Liver (tissue), 10 donors: ENCODE measurements around the gene SIRPB1. TPM values are rescaled to one million over a fixed set of nuclear protein-coding genes. Genes with fewer than 3 reads are reported as not detected.
"Not testable (repeated sequence)": the region's sequence is repeated elsewhere in the genome, so short reads cannot be mapped to it uniquely, and the experiment has no call there.

Experiments used
- DNase-seq: peaks from one replicate; pipeline ENCODE4 v3.0.0-alpha.2; 2017; ENCODE audit warnings: low spot score
- H3K27ac ChIP-seq, 2 donors: one replicate each; pipeline ENCODE4 v1.7.0; 2013; ENCODE audit warnings: inconsistent platforms in 2 of 2, low read length in 2 of 2, control low read depth in 1 of 2, low read depth in 1 of 2, mild to moderate bottlenecking in 1 of 2
- H3K27me3 ChIP-seq, 4 donors: one replicate each; pipeline versions ENCODE4 v1.6.1 to v1.7.0; 2013; ENCODE audit warnings: low read length in 3 of 4, inconsistent platforms in 1 of 4, mild to moderate bottlenecking in 1 of 4, moderate library complexity in 1 of 4; ENCODE audit not compliant: control insufficient read depth in 4 of 4, insufficient read depth in 4 of 4
- H3K36me3 ChIP-seq, 4 donors: one replicate each; pipeline versions ENCODE4 v1.6.1 to v1.7.0; 2013; ENCODE audit warnings: low read length in 3 of 4, mild to moderate bottlenecking in 3 of 4, low read depth in 1 of 4, moderate library complexity in 1 of 4; ENCODE audit not compliant: control insufficient read depth in 4 of 4, insufficient read depth in 3 of 4
- H3K4me1 ChIP-seq, 4 donors: one replicate each; pipeline versions ENCODE4 v1.6.1 to v1.7.0; 2013; ENCODE audit warnings: low read length in 3 of 4, mild to moderate bottlenecking in 3 of 4, moderate library complexity in 1 of 4; ENCODE audit not compliant: control insufficient read depth in 4 of 4, insufficient read depth in 4 of 4
- H3K4me3 ChIP-seq, 3 donors: one replicate each; pipeline versions ENCODE4 v1.6.1 to v1.7.0; 2013; ENCODE audit warnings: low read length in 3 of 3, control low read depth in 1 of 3, low read depth in 1 of 3, mild to moderate bottlenecking in 1 of 3
- H3K9ac ChIP-seq, 2 donors: one replicate each; pipeline ENCODE4 v1.7.0; 2013; ENCODE audit warnings: low read length in 2 of 2, mild to moderate bottlenecking in 2 of 2, moderate library complexity in 2 of 2, control low read depth in 1 of 2, low read depth in 1 of 2
- H3K9me3 ChIP-seq, 4 donors: one replicate each; pipeline versions ENCODE4 v1.6.1 to v1.7.0; 2013; ENCODE audit warnings: low read length in 3 of 4; ENCODE audit not compliant: control insufficient read depth in 4 of 4
- ATF3 ChIP-seq: IDR thresholded peaks from 2 replicates; pipeline ENCODE4 v1.6.1; 2016; ENCODE audit warnings: antibody characterized with exemption
- GABPA ChIP-seq, 2 donors: IDR thresholded peaks in 1 of 2; conservative IDR thresholded peaks in 1 of 2; 2 replicates each; pipeline ENCODE4 v1.6.1; 2016; ENCODE audit warnings: antibody characterized with exemption in 2 of 2, mild to moderate bottlenecking in 1 of 2, moderate library complexity in 1 of 2
- MAX ChIP-seq: IDR thresholded peaks from 2 replicates; pipeline ENCODE4 v1.6.1; 2016; ENCODE audit warnings: antibody characterized with exemption
- RAD21 ChIP-seq, 2 donors: IDR thresholded peaks; 2 replicates each; pipeline ENCODE4 v1.6.1; 2016; ENCODE audit warnings: antibody characterized with exemption in 2 of 2, mild to moderate bottlenecking in 2 of 2
- WGBS: extraction: QIAGEN DNeasy Blood & Tissue Kit; methylation state at CpG from one replicate; pipeline ENCODE4 v1.1.7; 2013; 5-methylcytosine and 5-hydroxymethylcytosine counted together
- polyA plus RNA-seq, 2 donors: library from polyadenylated mRNA; stranded (reverse) in 1 of 2; unstranded in 1 of 2; fragments of 200-250 nt in 1 of 2; fragments of >200 nt in 1 of 2; fragmentation: Nextera tagmentation in 1 of 2; extraction: Ambion mirVana in 1 of 2; gene quantifications; one replicate each; pipeline versions ENCODE4 v1.2.1 to v1.2.3, GENCODE V29; 2013 to 2015
- small RNA-seq: library from RNA; depleted of rRNA; stranded (forward); fragments of <200 nt; gene quantifications from one replicate; pipeline ENCODE3, GENCODE V24; 2014
- total RNA-seq, 2 donors: library from RNA; depleted of rRNA; stranded (reverse); fragments of >200 nt; gene quantifications; one replicate each; pipeline ENCODE4 v1.2.3, GENCODE V29; 2014
- donor health status: healthy.
- donor health status: healthy.
- donor health status: healthy.
- donor health status: healthy.
- donor health status: healthy.

The SIRPB1 gene
- total and polyA plus RNA-seq, 4 donors, result 0.47 to 4.4 (median 1.4) TPM

- WGBS, result 47% methylated on average over 2 of the region's 2 CpGs
- H3K4me1 ChIP-seq, H3K9me3 ChIP-seq, H3K27me3 ChIP-seq, H3K9ac ChIP-seq, H3K27ac ChIP-seq, H3K36me3 ChIP-seq, H3K4me3 ChIP-seq, DNase-seq: not testable (repeated sequence)
Measured at GRCh38 chr20:1577313-1577712, 42.5 kb downstream of the SIRPB1 start.

DNA sequence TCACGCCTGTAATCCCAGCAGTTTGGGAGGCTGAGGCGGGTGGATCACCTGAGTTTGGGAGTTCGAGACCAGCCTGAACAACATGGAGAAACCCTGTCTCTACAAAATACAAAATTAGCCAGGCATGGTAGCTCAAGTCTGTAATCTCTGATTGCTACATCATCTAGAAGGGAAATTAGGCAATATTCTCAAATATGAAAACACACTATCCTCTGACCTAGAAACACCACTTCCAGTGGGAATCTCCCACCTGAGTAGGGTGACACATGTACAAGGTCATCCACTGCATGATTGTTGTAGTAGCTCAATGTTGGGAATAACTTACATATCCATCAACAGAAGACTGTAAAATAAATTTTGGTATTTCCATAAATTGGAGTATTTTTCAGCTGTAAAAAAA lies 43.2 kb downstream of the SIRPB1 start:
- no peak overlapping the region for H3K9ac ChIP-seq
- H3K4me1 ChIP-seq, result no peaks in the 10 kb centered on the region
- H3K27me3 ChIP-seq, result no peaks in the 10 kb centered on the region
- WGBS, result 87% methylated on average over 3 of the region's 3 CpGs
- TF ChIP-seq RAD21 (IDR thresholded peaks at IDR 0.05), result no peak
- TF ChIP-seq ATF3, result no peak
- no peak for TF ChIP-seq GABPA (IDR thresholded peaks at IDR 0.05 in 1 of 2, conservative IDR thresholded peaks at IDR 0.05 in 1 of 2)
- TF ChIP-seq MAX, result no peak
- H3K9me3 ChIP-seq, result no peaks in the 10 kb centered on the region
- H3K27ac ChIP-seq, result no peak overlapping the region
- DNase-seq, result no peak
- H3K4me3 ChIP-seq, result no peak overlapping the region
- H3K36me3 ChIP-seq, result no peaks in the 10 kb centered on the region

GRCh38 chr20:1576003-1576402 lies 43.8 kb downstream of the SIRPB1 start:
- H3K4me3 ChIP-seq, H3K27me3 ChIP-seq, H3K9ac ChIP-seq, H3K9me3 ChIP-seq, H3K4me1 ChIP-seq, DNase-seq, H3K36me3 ChIP-seq, H3K27ac ChIP-seq: not testable (repeated sequence)
- WGBS, result no CpG with 5 or more reads among the region's 1 CpG

DNA sequence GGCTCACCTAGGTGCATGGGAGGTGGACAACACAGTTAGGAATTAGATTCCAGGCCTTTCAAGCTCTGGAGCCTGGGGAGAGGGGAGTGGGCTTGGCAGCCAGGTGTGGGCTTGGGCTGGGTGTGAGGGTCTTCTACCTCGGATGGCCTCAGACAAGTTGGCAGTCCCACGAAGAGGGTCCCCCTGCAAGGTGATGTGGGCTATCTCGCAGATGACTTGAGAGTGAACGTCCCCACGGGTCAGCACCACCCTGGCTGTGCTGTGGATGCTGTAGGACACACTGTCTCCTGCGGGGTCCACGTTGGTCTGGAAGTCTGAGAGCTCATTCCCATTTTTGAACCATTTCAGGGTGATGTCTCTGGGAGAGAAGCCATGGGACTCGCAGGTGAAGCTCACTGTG lies 48.2 kb downstream of the SIRPB1 start:
- H3K9ac ChIP-seq, H3K36me3 ChIP-seq, H3K4me3 ChIP-seq, H3K27me3 ChIP-seq, H3K4me1 ChIP-seq, H3K9me3 ChIP-seq, H3K27ac ChIP-seq, DNase-seq: not testable (repeated sequence)
- 84% methylated on average over 8 of the region's 8 CpGs for WGBS

Small RNA genes lying within 50 kb of the gene (small RNA-seq; reads per million reads assigned to genes)
- gene RN7SL561P, result not detected

Other genes starting within 250 kb of the SIRPB1 start
- 10 to 100 TPM; 49.3 to 50.0 TPM for gene FKBP1A, start 227.0 kb downstream of the SIRPB1 start, total RNA-seq
- gene FKBP1A, start 227.0 kb downstream of the SIRPB1 start, polyA plus RNA-seq, result 100 to 1,000 TPM; 104 to 114 TPM
- 10 to 100 TPM; 13.7 to 32.5 TPM for gene NSFL1C, start 153.2 kb downstream of the SIRPB1 start, total RNA-seq
- 10 to 100 TPM; 36.9 to 49.0 TPM for gene NSFL1C, start 153.2 kb downstream of the SIRPB1 start, polyA plus RNA-seq
- gene SIRPB2, start 128.6 kb downstream of the SIRPB1 start, total RNA-seq, result 1 to 10 TPM; 2.8 to 4.4 TPM
- gene SIRPB2, start 128.6 kb downstream of the SIRPB1 start, polyA plus RNA-seq, result 1 to 10 TPM in 1 of 2 donors, under 1 TPM in 1; 0.99 to 1.5 TPM
- gene SIRPD, start 62.3 kb downstream of the SIRPB1 start, total RNA-seq, result 1 to 10 TPM in 1 of 2 donors, not detected in 1; 1.1 TPM
- gene SIRPD, start 62.3 kb downstream of the SIRPB1 start, polyA plus RNA-seq, result not detected
- gene SIRPG, start 37.8 kb upstream of the SIRPB1 start, total RNA-seq, result under 1 TPM in 1 of 2 donors, not detected in 1; 0.42 TPM
- under 1 TPM; 0.32 to 0.71 TPM for gene SIRPG, start 37.8 kb upstream of the SIRPB1 start, polyA plus RNA-seq